Stimulated activated naive B cell treated with anti-CD40 and anti-IgM and Interleukin-4, amounts not matched to agents 10 μg/mL and 1 μg/mL and 100 μg/mL, for 72 hours (primary cell): ENCODE measurements around the gene METTL15.
A peak's percentile ranks its signal among the peaks of the same experiment; 100 is the strongest.
"Not testable (repeated sequence)": the region's sequence is repeated elsewhere in the genome, so short reads cannot be mapped to it uniquely, and the experiment has no call there.

Experiments
- ATAC-seq, 2 donors: fragments of 150-1000 bp; cut with Tn5 transposase; replicated peaks; 2 replicates each; pipeline ENCODE4 v1.10.0; 2021; ENCODE audit warnings: moderate library complexity in 1 of 2
- DNase-seq: peaks from one replicate; pipeline ENCODE4 v3.0.0; 2021
- H3K27ac Mint-ChIP-seq: one replicate; pipeline ENCODE4 v1.8.0; 2022; ENCODE audit warnings: mild to moderate bottlenecking, mixed read lengths
- H3K27me3 Mint-ChIP-seq, 2 donors: one replicate each; pipeline ENCODE4 v1.8.0; 2022; ENCODE audit warnings: mixed read lengths in 2 of 2
- H3K36me3 Mint-ChIP-seq, 2 donors: one replicate each; pipeline ENCODE4 v1.8.0; 2022; ENCODE audit warnings: mixed read lengths in 2 of 2, mild to moderate bottlenecking in 1 of 2
- H3K4me1 Mint-ChIP-seq, 2 donors: one replicate each; pipeline ENCODE4 v1.8.0; 2022; ENCODE audit warnings: mixed read lengths in 2 of 2, mild to moderate bottlenecking in 1 of 2
- H3K4me3 Mint-ChIP-seq, 2 donors: one replicate each; pipeline ENCODE4 v1.8.0; 2022; ENCODE audit warnings: mild to moderate bottlenecking in 2 of 2, mixed read lengths in 2 of 2, moderate library complexity in 1 of 2
- H3K9me3 Mint-ChIP-seq, 2 donors: one replicate each; pipeline ENCODE4 v1.8.0; 2022; ENCODE audit warnings: mixed read lengths in 2 of 2, mild to moderate bottlenecking in 1 of 2

Gene METTL15

DNA sequence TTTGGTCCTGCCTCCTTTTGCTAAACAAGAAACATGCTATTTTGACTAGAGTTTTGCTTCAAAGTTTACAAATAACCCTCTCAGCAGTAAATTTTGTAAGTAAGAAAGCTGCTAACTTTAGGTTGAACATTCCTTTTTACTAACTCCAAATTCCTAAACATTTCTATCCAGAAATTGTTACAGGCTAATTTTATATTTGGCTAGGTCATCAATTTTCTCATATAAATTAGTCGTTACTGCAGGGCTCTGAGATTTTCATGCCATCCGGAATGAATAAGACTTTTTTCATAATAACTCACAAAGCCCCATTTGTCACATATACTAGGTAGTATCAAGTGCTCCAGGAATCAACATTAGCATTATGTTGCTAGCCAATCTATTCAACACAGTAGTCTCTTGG lies 143.1 kb downstream of the METTL15 start:
- H3K27ac Mint-ChIP-seq: no peak overlapping the region
- peaks cover 27 to 37% of the 10 kb centered on the region in 2 donors for H3K36me3 Mint-ChIP-seq
- H3K4me3 Mint-ChIP-seq: no peak overlapping the region
- H3K4me1 Mint-ChIP-seq: peaks cover 0 to 3% of the 10 kb centered on the region in 2 donors
- DNase-seq (no peak), ATAC-seq (no peak)
- H3K27me3 Mint-ChIP-seq: no peaks in the 10 kb centered on the region
- peaks cover 5 to 22% of the 10 kb centered on the region in 2 donors for H3K9me3 Mint-ChIP-seq

DNA sequence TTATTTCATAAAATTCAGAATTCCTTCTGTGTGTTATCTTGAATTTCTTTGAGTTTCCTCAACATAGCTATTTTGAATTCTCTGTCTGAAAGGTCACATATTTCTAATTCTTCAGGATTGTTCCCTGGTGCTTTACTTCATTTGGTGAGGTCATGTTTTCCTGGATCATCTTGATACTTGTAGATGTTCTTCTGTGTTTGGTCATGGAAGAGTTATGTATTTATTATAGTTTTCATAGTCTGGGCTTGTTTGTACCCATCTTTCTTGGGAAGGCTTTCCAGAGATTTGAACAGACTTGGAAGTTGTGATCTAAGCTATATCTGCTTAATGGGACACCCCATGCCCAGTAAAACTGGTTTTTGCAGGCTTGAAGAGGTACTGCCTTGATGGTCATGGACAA lies 149.6 kb downstream of the METTL15 start:
- Mint-ChIP-seq H3K36me3 (peaks cover 28 to 61% of the 10 kb centered on the region in 2 donors), H3K4me1 (peaks cover 7 to 9% of the 10 kb centered on the region in 2 donors), H3K9me3 (peaks cover 11 to 22% of the 10 kb centered on the region in 2 donors), H3K4me3 (no peak overlapping the region), H3K27me3 (no peaks in the 10 kb centered on the region), H3K27ac (no peak overlapping the region)
- DNase-seq (no peak), ATAC-seq (no peak)

DNA sequence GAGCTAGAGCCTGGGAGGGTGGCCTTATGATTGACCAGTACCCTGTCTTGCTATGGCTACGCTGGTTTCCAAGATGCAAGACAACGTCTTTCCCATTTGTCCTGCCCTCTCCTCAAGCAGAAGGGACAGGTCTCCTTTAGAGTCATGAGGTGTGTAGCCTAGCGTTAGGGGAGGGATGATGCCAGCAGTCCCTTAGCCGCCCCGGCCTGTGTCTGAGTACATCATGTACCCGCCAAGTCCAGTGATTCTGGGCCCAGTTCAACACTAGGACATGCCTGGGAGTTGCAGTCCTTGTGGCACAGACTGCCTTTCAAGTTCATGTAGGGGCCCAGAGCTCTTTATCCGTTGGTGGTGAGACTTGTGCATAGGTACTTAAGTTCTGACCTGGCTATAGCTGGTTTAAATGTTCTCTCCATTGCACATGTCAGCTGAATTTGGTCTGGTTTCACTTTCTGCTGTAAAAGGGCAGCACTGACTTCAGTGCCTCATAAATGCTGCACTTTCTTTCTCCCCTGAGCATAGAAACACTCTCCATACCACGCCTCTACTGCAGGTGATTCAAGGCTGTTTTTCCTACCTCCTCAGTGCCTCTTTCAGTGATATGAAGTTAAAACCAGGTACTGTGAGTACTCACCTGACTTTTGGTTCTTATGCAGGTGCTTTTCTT lies 151.1 kb downstream of the METTL15 start:
- Mint-ChIP-seq H3K27me3 (no peaks in the 10 kb centered on the region), H3K4me1 (peaks cover 7 to 9% of the 10 kb centered on the region in 2 donors), H3K27ac (peak overlapping the region; percentile 47), H3K9me3 (peaks cover 7 to 15% of the 10 kb centered on the region in 2 donors), H3K4me3 (no peak overlapping the region), H3K36me3 (peaks cover 19 to 49% of the 10 kb centered on the region in 2 donors)
- DNase-seq (no peak), ATAC-seq (peak in 1 of 2 donors; percentile 60)

DNA sequence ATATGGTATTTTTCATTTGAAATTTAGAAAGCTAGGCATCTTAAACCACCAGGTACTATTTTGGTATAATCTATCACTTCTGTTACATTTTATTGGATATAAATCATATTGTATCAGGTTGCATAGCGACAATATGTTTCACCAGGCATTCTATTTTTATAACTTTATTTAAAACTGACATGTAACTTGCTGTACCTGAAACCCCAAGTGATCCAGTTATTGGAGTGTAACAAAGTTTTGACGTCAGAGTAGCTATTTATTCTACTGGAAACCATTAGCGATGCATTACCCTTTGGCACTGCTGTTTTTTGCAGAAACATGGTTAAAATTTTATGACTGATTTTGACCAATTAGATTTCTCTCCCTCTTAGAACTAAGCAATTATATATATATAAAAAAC lies 160.7 kb downstream of the METTL15 start:
- no peaks in the 10 kb centered on the region for H3K27me3 Mint-ChIP-seq

DNA sequence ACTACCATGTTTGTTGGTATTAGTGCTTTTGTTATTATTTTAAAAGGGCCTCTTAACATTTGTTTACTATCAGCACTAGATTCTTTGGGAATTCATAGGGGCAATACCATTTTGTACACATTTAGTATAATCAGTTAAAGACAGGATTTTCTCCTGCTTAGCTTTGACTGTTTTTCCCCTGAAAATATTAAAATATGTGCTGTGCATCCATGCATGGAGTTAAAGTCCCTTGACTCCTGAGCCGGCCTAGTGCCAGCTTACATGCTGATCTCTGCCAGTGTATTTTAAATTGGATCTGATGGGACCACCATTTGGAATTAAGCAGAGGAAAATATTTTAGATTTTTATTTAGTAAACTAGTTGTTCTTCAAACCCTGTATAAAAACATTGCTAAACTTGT lies 161.4 kb downstream of the METTL15 start:
- H3K4me3 Mint-ChIP-seq: no peak overlapping the region
- DNase-seq (no peak), ATAC-seq (no peak)
- no peaks in the 10 kb centered on the region for H3K27me3 Mint-ChIP-seq
- peaks cover 26 to 31% of the 10 kb centered on the region in 2 donors for H3K36me3 Mint-ChIP-seq
- no peaks in the 10 kb centered on the region for H3K4me1 Mint-ChIP-seq
- H3K9me3 Mint-ChIP-seq: peaks cover 12% of the 10 kb centered on the region in 2 donors
- H3K27ac Mint-ChIP-seq: no peak overlapping the region

More for the DNA sequence above, 160.7 kb downstream of the METTL15 start:
- Mint-ChIP-seq H3K36me3 (peaks cover 26 to 31% of the 10 kb centered on the region in 2 donors), H3K4me1 (no peaks in the 10 kb centered on the region), H3K27ac (no peak overlapping the region), H3K9me3 (peaks cover 12% of the 10 kb centered on the region in 2 donors), H3K4me3 (no peak overlapping the region)
- DNase-seq (no peak), ATAC-seq (no peak)

DNA sequence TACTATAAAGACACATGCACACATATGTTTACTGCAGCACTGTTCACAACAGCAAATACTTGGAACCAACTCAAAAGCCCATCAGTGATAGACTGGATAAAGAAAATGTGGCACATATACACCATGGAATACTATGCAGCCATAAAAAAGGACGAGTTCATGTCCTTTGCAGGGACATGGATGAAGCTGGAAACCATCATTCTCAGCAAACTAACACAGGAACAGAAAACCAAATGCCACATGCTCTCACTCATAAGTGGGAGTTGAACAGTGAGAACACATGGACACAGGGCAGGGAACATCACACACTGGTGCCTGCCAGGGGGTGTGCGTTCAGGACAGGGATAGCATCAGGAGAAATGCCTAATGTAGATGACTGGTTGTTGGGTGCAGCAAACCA lies 164.1 kb downstream of the METTL15 start:
- H3K27ac Mint-ChIP-seq, ATAC-seq, DNase-seq, H3K9me3 Mint-ChIP-seq, H3K4me3 Mint-ChIP-seq, H3K27me3 Mint-ChIP-seq, H3K4me1 Mint-ChIP-seq: not testable (repeated sequence)
- peaks cover 10 to 15% of the 10 kb centered on the region in 2 donors for H3K36me3 Mint-ChIP-seq

DNA sequence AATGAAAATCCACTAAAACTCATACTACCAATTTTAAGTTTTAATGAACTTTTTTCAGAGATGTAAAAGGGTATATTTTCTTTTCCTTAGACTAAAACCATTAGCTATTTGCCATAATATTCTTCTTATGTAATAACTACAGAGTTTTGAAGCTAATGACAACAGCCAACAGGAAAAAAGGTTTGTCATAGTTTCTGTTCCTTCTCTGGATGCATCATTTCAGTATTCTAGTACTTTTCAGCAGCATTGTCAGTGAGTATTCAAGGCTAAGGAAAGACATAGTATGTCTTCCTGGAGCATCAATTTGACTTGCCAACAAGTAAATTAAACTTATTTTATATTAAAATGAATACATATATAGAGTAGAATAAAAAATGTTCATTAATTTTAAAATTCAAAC lies 166.0 kb downstream of the METTL15 start:
- Mint-ChIP-seq H3K4me1 (no peaks in the 10 kb centered on the region), H3K27ac (no peak overlapping the region), H3K9me3 (peaks cover 3% of the 10 kb centered on the region in 2 donors), H3K36me3 (peaks cover 7 to 17% of the 10 kb centered on the region in 2 donors), H3K27me3 (no peaks in the 10 kb centered on the region), H3K4me3 (no peak overlapping the region)
- ATAC-seq: peak in 1 of 2 donors; percentile 38
- no peak for DNase-seq

DNA sequence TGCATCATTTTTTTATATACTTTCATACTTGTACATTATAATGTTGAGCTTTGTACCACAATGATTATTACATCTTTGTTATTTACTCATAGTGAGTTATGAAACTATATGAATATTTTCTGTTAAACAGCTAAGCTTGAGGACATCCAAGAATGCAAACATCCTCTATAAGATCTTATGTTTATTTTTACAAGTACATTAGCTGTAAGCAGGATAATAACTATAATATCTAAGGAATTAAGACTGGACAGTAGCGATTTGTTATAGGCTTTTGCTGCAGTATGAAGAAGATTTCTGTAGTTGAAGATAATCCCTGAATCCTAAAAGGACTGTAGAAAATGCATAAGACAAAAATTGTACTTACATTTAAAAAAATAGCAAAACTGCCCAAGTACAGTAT lies 176.0 kb downstream of the METTL15 start:
- Mint-ChIP-seq H3K27ac (no peak overlapping the region), H3K36me3 (peaks cover 7 to 19% of the 10 kb centered on the region in 2 donors), H3K9me3 (peaks cover 2 to 6% of the 10 kb centered on the region in 2 donors), H3K4me3 (no peak overlapping the region), H3K27me3 (no peaks in the 10 kb centered on the region), H3K4me1 (peaks cover 0 to 2% of the 10 kb centered on the region in 2 donors)
- DNase-seq (no peak), ATAC-seq (no peak)

DNA sequence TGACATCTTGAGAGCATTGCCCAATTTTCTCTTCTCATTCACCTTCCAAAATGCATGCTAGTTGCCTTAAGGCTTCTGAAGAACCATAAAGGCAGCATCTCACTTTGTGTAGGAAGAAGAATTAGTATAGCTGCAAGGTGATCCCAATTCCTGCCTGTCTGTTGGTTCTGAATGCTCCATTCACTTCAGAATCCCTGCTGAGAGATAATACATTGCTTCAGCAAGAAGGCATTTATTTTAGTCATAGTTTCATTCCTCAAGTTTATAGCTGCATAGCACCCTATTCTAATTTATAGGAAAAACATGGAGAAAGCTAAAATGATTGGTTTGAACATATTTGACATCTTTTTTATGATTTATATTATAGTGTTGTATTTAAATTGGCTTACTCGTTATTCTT lies 181.3 kb downstream of the METTL15 start:
- ATAC-seq: no peak
- H3K36me3 Mint-ChIP-seq: peaks cover 9 to 23% of the 10 kb centered on the region in 2 donors
- no peaks in the 10 kb centered on the region for H3K27me3 Mint-ChIP-seq
- no peak overlapping the region for H3K27ac Mint-ChIP-seq
- H3K4me3 Mint-ChIP-seq: no peak overlapping the region
- DNase-seq: no peak
- peaks cover 0 to 2% of the 10 kb centered on the region in 2 donors for H3K4me1 Mint-ChIP-seq
- H3K9me3 Mint-ChIP-seq: no peaks in the 10 kb centered on the region

DNA sequence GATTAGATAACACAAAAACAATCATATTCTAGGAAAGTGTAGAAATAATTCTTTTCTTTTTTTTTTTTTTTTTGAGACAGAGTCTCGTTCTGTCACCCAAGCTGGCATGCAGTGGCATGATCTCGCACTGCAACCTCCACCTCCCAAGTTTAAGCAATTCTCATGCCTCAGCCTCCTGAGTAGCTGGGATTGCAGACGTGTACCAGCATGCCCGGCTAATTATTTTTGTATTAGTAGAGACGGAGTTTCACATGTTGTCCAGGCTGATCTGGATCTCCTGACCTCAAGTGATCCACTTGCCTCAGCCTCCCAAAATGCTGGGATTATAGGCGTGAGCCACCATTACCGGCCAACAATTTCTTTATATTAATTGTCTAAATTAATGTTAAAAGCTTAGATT lies 182.8 kb downstream of the METTL15 start:
- not testable (repeated sequence) for H3K27ac Mint-ChIP-seq, H3K9me3 Mint-ChIP-seq, H3K27me3 Mint-ChIP-seq, H3K4me1 Mint-ChIP-seq, DNase-seq, H3K4me3 Mint-ChIP-seq, ATAC-seq
- peaks cover 9 to 23% of the 10 kb centered on the region in 2 donors for H3K36me3 Mint-ChIP-seq

DNA sequence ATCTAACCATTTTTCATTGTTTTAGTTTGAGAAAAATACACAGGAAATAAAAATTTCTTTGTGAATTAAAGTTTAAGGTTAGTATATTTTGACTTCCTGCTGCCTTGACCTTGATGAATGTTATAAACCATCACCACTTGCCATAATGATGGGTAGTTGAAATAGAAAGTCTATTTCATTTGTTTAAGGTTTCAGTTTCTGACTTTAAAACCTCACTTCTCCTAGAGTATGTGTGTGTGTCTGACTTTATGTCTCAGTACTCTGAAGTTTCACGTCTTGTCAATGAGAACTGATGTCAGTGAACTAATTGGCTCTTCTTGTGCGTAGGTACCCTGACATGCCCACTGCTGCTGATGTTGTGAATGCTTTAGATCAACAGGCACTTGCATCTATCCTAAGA lies 188.2 kb downstream of the METTL15 start:
- ATAC-seq: no peak
- Mint-ChIP-seq H3K4me1 (no peaks in the 10 kb centered on the region), H3K27me3 (no peaks in the 10 kb centered on the region), H3K36me3 (peaks cover 21 to 33% of the 10 kb centered on the region in 2 donors), H3K27ac (no peak overlapping the region), H3K9me3 (no peaks in the 10 kb centered on the region), H3K4me3 (no peak overlapping the region)
- DNase-seq: no peak

DNA sequence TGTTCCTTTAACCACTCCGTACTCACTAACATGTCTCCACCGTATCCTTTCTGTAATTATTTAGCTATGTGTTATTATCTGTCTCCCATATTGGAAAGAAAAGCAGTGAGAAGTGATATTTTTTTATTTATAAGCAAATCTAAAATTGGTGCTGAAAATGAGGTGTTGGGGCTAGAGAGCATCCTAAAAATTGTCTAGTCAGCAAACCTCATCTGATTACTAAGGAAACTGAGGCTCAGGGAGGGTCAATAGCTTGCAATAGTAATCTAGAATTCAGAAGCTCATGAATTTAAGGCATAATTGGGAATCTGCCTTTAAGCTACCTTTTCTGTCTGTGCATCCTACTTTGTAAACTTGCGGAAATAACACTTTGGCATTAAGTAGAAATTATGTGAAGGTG lies 190.0 kb downstream of the METTL15 start:
- DNase-seq (no peak), ATAC-seq (no peak)
- Mint-ChIP-seq H3K4me3 (no peak overlapping the region), H3K36me3 (peaks cover 20 to 32% of the 10 kb centered on the region in 2 donors), H3K9me3 (no peaks in the 10 kb centered on the region), H3K4me1 (no peaks in the 10 kb centered on the region), H3K27me3 (no peaks in the 10 kb centered on the region), H3K27ac (no peak overlapping the region)

DNA sequence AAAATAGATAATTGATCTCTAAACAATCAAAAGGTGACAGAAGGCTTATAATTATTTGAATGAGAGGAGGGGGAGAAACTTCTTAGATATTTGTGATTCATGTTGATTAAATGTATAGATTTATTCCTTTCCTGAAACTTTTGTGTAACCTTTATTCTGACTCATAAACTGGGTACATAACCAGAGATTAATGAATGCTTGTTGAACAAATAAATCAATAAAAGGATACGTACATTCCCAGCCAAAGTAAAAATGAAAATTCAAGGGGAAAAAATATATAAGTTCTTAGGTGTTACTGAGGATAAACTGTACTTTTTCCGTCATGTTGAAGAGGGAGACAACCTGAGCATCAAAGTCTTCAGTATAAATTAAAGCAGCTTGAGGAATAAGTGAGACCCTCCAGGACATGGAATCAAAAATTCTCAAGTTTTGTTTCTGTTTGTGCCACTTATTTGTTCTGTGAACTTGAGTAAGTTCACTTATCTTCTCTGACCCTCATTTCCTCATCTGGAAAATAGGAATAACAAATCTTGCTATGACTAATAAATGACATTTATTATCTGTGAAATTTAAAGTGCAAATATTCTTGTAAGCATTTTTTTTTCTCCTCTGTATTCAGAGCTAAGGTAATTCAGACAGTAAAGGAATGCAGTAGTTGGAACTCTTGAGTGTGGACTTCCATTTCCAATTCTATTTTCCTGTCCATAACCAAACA lies 195.4 kb downstream of the METTL15 start:
- no peak for ATAC-seq

DNA sequence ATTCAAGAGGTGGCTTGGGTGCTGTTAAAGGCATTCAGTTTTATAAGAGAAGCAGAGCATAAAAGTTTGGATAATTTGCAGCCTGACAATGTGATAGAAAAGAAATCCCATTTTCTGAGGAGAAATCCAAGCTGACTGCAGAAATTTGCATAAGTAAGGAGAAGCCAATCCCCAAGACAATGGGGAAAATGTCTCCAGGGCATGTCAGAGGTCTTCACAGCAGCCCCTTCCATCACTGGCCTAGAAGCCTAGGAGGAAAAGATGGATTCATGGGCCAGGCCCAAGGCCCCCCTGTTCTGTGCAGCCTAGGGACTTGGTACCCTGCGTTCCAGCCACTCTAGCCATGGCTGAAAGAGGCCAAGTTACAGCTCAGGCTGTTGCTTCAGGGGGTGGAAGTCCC lies 207.3 kb downstream of the METTL15 start:
- ATAC-seq: no peak
- Mint-ChIP-seq H3K27ac (no peak overlapping the region), H3K36me3 (peaks cover 21 to 46% of the 10 kb centered on the region in 2 donors), H3K27me3 (no peaks in the 10 kb centered on the region), H3K9me3 (peaks cover 0 to 2% of the 10 kb centered on the region in 2 donors), H3K4me3 (no peak overlapping the region), H3K4me1 (no peaks in the 10 kb centered on the region)
- no peak for DNase-seq

More for the DNA sequence above, 195.4 kb downstream of the METTL15 start:
- Mint-ChIP-seq H3K4me1 (no peaks in the 10 kb centered on the region), H3K27ac (no peak overlapping the region), H3K4me3 (no peak overlapping the region), H3K36me3 (peaks cover 21 to 33% of the 10 kb centered on the region in 2 donors), H3K9me3 (no peaks in the 10 kb centered on the region), H3K27me3 (no peaks in the 10 kb centered on the region)
- DNase-seq: no peak

DNA sequence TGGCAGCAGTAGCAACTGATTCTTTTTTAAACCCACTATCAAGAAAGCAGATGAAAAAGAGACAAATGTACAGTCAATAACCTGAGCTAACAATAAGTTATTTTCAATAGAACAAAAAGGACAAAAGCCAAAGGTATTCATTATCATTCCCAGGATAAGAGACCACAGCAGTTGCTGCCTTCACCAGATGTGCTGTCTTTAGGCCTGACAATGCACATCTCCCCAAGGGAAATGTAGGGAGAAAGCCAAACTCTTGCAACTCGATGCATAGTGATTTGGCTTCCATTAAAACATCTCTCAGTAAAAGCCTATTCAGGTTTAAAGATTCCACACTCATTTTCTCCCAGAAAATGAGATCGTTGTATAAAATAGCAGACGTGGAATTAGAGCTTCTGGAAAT lies 210.7 kb downstream of the METTL15 start:
- no peak overlapping the region for H3K27ac Mint-ChIP-seq
- no peaks in the 10 kb centered on the region for H3K27me3 Mint-ChIP-seq
- no peaks in the 10 kb centered on the region for H3K4me1 Mint-ChIP-seq
- ATAC-seq (no peak), DNase-seq (no peak)
- peaks cover 0 to 2% of the 10 kb centered on the region in 2 donors for H3K9me3 Mint-ChIP-seq
- H3K4me3 Mint-ChIP-seq: no peak overlapping the region
- peaks cover 13 to 37% of the 10 kb centered on the region in 2 donors for H3K36me3 Mint-ChIP-seq
